NCI-H524 treated with DMSO at 0.1 percent for 48 hours (cell line): ENCODE measurements around the gene CT45A6.
"Not testable (repeated sequence)": the region's sequence is repeated elsewhere in the genome, so short reads cannot be mapped to it uniquely, and the experiment has no call there.

Experiments used
- DNase-seq: peaks from one replicate; lab custom pipeline; 2025; lab: John Stamatoyannopoulos, UW

Gene CT45A6

GRCh38 chrX:135802687-135803086 lies at the start of gene CT45A6:
Gene CT45A6, minus strand, starts transcription at chrX:135802787. Its CDS starts 3,794 bp downstream, at chrX:135798993.
- not testable (repeated sequence) for DNase-seq

GRCh38 chrX:135837180-135837579 lies 34.6 kb upstream of the CT45A6 start, which contains the start of gene CT45A7:
Gene CT45A7, minus strand, starts transcription at chrX:135837280. Its CDS starts 3,747 bp downstream, at chrX:135833533.
- not testable (repeated sequence) for DNase-seq

- not testable (repeated sequence) for DNase-seq
These were observed 17.3 kb upstream of the CT45A6 start, which contains the start of gene CT45A2 for GRCh38 chrX:135819912-135820311. Gene CT45A2, minus strand, starts transcription at chrX:135820012. Its CDS starts 3,747 bp downstream, at chrX:135816265.

- not testable (repeated sequence) for DNase-seq
These were observed 17.2 kb downstream of the CT45A6 start, which contains the start of gene CT45A5 for GRCh38 chrX:135785403-135785802. Gene CT45A5, minus strand, starts transcription at chrX:135785503. Its CDS starts 3,774 bp downstream, at chrX:135781729.

GRCh38 chrX:135768091-135768490 lies 34.5 kb downstream of the CT45A6 start, which contains the start of gene CT45A3:
Gene CT45A3, minus strand, starts transcription at chrX:135768191. Its CDS starts 3,747 bp downstream, at chrX:135764444.
- not testable (repeated sequence) for DNase-seq

- DNase-seq: not testable (repeated sequence)
These were observed 57.8 kb downstream of the CT45A6 start for GRCh38 chrX:135744739-135745138.
